Activated CD8-positive, alpha-beta memory T cell treated with anti-CD3 and anti-CD28 coated beads, Interleukin-2, amount 10 ng/mL, durations not matched to agents 7 days and 5 days (primary cell): Measurements from ENCODE around the gene PI4KB. TPM values are rescaled to one million over a fixed set of nuclear protein-coding genes. Genes with fewer than 3 reads are reported as not detected.
A peak's percentile ranks its signal among the peaks of the same experiment; 100 is the strongest.
"Not testable (repeated sequence)": the region's sequence is repeated elsewhere in the genome, so short reads cannot be mapped to it uniquely, and the experiment has no call there.

ENCODE experiments used
- ATAC-seq: fragments of 150-1000 bp; cut with Tn5 transposase; one replicate; pipeline ENCODE4 v1.10.0; 2021; ENCODE audit warnings: moderate library complexity
- CTCF ChIA-PET: fragments of 350-600 bp; sonication (Branson Sonifier 250); formaldehyde crosslinking; loops from one replicate; lab custom pipeline; 2021; ENCODE audit warnings: antibody characterized with exemption; lab: Charles Lee
- DNase-seq: peaks from one replicate; pipeline ENCODE4 v3.0.0-alpha.2; 2020
- H3K27ac Mint-ChIP-seq: one replicate; pipeline ENCODE4 v1.8.0; 2021; ENCODE audit warnings: mild to moderate bottlenecking, mixed read lengths
- H3K27me3 Mint-ChIP-seq: one replicate; pipeline ENCODE4 v1.8.0; 2021; ENCODE audit warnings: mixed read lengths
- H3K36me3 Mint-ChIP-seq: one replicate; pipeline ENCODE4 v1.8.0; 2021; ENCODE audit warnings: mild to moderate bottlenecking, mixed read lengths
- H3K4me1 Mint-ChIP-seq: one replicate; pipeline ENCODE4 v1.8.0; 2021; ENCODE audit warnings: mixed read lengths
- H3K4me3 Mint-ChIP-seq: one replicate; pipeline ENCODE4 v1.8.0; 2021; ENCODE audit warnings: mild to moderate bottlenecking, moderate library complexity, mixed read lengths
- H3K9me3 Mint-ChIP-seq: one replicate; pipeline ENCODE4 v1.8.0; 2022; ENCODE audit warnings: low read depth, mixed read lengths
- total RNA-seq, 2 experiments: library from RNA; stranded (reverse); gene quantifications; one replicate each; pipeline ENCODE4 v1.2.3, GENCODE V29; 2021

Gene PI4KB
- total RNA-seq, 2 experiments from 2014 or later = 68.5 to 73.9 TPM

DNA sequence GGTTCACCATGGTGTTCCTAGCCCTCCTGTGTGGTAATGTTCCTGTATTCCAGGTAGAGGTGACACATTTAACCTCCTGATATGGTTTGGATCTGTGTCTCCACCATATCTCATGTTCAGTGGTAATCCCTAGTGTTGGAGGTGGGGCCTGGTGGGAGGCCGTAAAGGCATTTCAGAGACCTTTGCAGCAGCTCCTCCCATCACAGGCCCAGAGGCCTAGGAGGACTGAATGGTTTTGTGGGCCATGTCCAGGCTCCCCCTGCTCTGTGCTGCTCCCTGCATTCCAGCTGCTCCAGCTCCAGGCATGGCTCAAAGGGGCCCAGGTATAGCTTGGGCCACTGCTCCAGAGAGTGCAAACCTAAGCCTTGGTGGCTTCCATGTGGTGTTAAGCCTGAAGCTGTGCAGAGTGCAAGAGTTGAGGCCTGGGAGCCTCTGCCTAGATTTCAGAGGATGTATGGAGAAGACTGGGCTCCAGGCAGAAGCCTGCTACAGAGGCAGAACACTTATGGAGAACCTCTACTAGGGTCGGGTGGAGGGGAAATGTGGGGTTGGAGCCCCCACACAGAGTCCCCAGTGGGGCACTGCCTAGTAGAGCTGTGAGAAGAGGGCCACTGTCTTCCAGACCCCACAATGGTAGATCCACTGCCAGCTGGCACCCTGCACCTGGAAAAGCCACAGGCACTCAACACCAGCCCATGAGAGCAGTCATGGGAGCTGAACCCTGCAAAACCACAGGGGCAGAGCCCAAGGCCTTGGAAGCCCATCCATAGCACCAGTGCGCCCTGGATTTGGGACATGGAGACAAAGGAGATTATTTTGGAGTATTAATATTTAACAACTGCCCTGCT is 35.3 kb upstream of the PI4KB start:
- H3K4me3 Mint-ChIP-seq = no peak overlapping the region
- H3K4me1 Mint-ChIP-seq = no peaks in the 10 kb centered on the region
- H3K27ac Mint-ChIP-seq = no peak overlapping the region
- CTCF ChIA-PET = no interaction called here
- H3K27me3 Mint-ChIP-seq = no peaks in the 10 kb centered on the region
- H3K36me3 Mint-ChIP-seq = peaks cover 8% of the 10 kb centered on the region
- peaks cover 13% of the 10 kb centered on the region for H3K9me3 Mint-ChIP-seq
- ATAC-seq = no peak
- no peak for DNase-seq

DNA sequence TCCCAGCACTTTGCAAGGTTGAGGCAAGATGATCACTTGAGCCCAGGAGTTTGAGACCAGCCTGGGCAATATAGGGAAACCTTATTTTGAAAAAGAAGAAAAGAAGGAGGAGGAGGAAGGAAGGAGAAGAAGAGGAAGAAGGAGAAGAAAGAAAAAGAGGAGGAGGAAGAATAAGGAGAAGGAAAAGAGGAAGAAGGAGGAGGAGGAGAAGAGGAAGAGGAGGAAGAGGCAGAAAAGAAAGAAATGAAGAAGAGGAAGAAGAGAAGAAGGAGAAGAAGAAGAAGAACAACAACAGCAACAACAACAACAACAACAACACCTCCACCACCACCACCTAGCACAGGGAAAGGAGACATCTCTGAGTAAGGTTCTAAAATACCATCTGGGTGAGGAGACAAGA is 34.7 kb upstream of the PI4KB start:
- Mint-ChIP-seq H3K27ac (no peak overlapping the region), H3K9me3 (peaks cover 13% of the 10 kb centered on the region), H3K4me3 (no peak overlapping the region), H3K27me3 (no peaks in the 10 kb centered on the region), H3K36me3 (peaks cover 8% of the 10 kb centered on the region), H3K4me1 (no peaks in the 10 kb centered on the region)
- DNase-seq (no peak), ATAC-seq (no peak)
- CTCF ChIA-PET = no interaction called here

DNA sequence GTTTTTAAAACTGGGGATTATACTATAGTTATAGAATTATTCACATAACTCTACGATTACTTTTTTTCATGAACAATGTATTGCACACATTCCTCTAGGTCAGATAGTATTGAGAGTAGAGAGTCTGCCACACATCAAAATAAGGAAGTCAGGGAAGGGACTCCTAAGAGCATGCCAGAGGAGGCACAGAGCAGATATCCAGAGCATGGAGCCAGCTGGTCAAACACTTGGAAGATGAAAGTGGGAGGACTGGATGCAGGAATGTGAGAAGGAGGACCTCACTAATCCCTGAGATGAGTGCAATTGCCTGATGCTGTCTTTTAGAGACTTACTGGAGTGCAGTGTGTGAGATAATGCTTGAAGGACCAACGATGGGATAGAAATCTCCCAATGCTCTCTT is 29.5 kb upstream of the PI4KB start:
- Mint-ChIP-seq H3K27me3 (peaks cover 3% of the 10 kb centered on the region), H3K27ac (no peak overlapping the region), H3K4me3 (no peak overlapping the region), H3K36me3 (peaks cover 8% of the 10 kb centered on the region), H3K9me3 (peaks cover 2% of the 10 kb centered on the region), H3K4me1 (no peaks in the 10 kb centered on the region)
- ATAC-seq = no peak
- CTCF ChIA-PET = no interaction called here
- no peak for DNase-seq

DNA sequence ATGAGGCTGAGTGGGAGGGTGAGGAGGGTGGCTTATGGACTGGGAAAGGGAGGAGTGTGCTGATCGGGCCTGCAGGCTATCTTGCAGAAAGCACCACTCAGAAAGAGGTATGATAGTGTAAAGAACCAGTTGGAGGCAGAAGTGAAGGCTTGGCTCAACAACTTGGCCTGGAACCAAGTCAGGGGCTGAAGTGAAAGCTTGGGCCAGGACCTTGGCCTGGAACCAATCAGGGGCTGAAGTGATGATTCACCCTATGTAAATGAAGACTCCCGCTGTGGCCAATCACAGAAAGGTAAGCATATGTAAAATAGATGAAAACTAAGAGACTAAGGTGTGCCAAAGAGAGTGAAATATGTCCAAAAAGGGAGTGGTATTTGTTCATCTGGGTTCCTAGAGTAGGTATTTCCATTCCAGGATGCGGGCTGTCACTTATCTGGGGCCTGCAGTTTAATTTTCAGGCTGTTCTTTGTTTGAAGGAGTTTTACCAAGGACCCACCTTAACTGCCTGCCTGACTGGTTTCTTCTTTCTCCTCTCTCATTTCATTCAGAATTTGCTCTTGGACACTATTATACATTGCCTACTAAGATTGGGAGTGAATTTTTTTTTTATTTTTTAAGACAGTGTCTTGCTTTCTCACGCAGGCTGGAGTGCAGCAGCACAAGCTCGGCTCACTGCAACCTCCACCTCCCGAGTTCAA is 25.0 kb upstream of the PI4KB start:
- H3K27ac Mint-ChIP-seq = no peak overlapping the region
- ATAC-seq = no peak
- CTCF ChIA-PET = interaction anchor here (0.5 to 3.7 kb wide), 3 partner anchors 12 to 372 kb away, joined by 3 to 26 read pairs (median 6); partner anchors contain the start of gene PSMB4

DNA sequence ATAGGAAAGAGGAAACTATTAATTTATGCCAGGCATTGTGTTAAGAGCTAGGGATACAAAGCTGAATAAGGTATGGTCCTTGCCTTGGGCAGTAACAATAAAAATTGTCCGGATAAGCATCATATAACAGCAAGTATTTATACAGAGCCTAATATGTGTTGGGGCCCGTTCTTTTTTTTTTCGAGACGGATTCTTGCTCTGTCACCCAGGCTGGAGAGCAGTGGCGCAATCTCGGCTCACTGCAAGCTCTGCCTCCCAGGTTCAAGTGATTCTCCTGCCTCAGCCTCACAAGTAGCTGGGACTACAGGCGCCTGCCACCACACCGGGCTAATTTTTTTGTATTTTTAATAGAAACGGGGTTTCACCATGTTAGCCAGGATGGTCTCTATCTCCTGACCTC is 23.1 kb upstream of the PI4KB start:
- Mint-ChIP-seq H3K36me3 (peaks cover 22% of the 10 kb centered on the region), H3K4me1 (peaks cover 24% of the 10 kb centered on the region)
- CTCF ChIA-PET = interaction anchor here (0.7 to 3.7 kb wide), 3 partner anchors 10 to 1354 kb away, joined by 3 to 26 read pairs (median 6); partner anchors contain the start of gene PSMB4
- not testable (repeated sequence) for H3K4me3 Mint-ChIP-seq, H3K27me3 Mint-ChIP-seq, ATAC-seq, H3K27ac Mint-ChIP-seq, DNase-seq, H3K9me3 Mint-ChIP-seq

More for the DNA sequence above, 25.0 kb upstream of the PI4KB start:
- H3K36me3 Mint-ChIP-seq = peaks cover 15% of the 10 kb centered on the region
- H3K4me3 Mint-ChIP-seq = no peak overlapping the region
- peaks cover 5% of the 10 kb centered on the region for H3K9me3 Mint-ChIP-seq
- H3K4me1 Mint-ChIP-seq = peaks cover 14% of the 10 kb centered on the region
- DNase-seq = no peak
- H3K27me3 Mint-ChIP-seq = peaks cover 3% of the 10 kb centered on the region

DNA sequence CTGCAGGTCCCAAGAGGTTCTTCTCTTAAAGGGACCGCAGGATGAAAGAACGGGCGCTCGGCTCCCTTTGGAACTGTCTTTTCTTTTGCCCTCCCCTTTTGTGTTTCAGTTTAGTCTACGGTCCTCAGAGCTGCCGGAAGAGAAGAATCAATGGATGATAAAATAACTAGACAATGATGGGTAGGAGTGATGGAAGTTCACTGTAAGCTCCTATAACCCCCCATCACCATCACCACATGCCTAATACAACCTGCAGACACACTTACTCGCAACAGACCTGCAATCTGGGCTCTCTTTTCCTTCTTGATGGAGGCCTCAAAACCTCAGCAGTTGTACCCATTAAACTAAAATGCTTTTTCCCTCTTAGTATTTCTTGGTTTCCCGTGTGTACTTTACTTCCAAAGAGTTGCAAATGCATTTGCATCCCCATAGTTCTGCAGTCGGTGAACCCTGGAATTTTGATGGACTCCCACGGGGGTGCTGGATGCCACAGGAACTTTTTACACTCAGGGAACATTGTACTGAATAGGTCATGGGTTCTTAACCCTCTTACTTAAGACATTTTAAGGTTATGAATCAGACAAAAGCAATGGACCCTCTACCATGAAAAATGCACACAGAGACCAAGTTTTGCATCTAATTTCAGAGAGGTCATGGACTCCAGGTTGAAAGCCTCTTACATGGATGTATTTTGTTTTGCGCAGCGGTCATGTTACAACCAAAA is 20.5 kb upstream of the PI4KB start:
- Mint-ChIP-seq H3K36me3 (peaks cover 42% of the 10 kb centered on the region), H3K4me3 (peak overlapping the region; percentile 95), H3K9me3 (peaks cover 5% of the 10 kb centered on the region), H3K27me3 (no peaks in the 10 kb centered on the region), H3K27ac (peak overlapping the region; percentile 92), H3K4me1 (peaks cover 42% of the 10 kb centered on the region)
- DNase-seq (no peak), ATAC-seq (no peak)
- CTCF ChIA-PET = interaction anchor here (0.8 to 1.4 kb wide), 4 partner anchors 27 to 489 kb away, joined by 3 to 4 read pairs (median 3); no protein-coding TSS in a partner anchor

DNA sequence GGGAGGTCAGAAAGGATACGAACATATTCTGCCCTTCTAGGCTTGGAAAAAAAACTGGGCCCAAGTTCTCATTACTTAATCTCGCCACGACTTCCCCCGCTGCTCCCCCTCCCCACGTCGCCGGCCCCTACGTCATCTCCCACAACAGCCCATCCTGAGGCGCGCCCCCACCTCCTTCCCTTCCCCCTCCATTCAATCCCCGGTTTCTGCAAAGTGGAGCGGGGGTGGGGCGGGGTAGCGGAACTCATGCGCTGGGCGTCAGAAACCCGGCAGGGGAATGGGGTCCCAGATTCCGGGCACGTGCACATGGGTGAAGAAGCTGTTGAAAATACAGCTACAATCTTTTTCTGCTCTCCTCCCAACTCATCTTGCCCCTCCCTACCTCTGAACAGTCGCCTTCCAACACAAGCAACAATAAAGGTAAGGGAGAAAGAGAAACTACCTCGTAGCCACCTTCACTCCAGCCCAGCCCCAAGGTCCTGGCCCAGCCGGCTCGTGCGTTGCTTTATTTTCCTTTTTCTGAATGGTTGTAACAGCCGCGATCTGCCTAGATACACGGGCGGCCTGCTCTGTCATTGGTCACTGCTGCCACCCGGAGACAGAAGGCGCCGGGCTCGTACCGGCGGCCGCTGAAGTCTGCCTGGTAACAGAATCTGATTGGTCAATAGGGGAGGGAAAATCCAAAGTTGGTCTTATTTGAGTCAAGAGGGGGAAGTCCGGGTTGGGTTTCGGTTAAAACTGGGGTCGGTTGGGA is 19.7 kb upstream of the PI4KB start, which contains the start of gene RFX5:
Gene RFX5 (minus strand): TSS at position 484 of the 754 bp plus-strand sequence. CDS start 932 bp downstream, outside the sequence.
- Mint-ChIP-seq H3K27ac (peak within 1 kb of the TSS; percentile 92), H3K4me3 (peak within 1 kb of the TSS; percentile 95), H3K4me1 (peaks cover 42% of the 10 kb centered on the region), H3K9me3 (peaks cover 3% of the 10 kb centered on the region), H3K36me3 (peaks cover 41% of the 10 kb centered on the region), H3K27me3 (no peaks in the 10 kb centered on the region)
- ATAC-seq (peak; percentile 97), DNase-seq (peak; percentile 98)
- CTCF ChIA-PET = interaction anchor here (0.8 to 1.4 kb wide), 3 partner anchors 28 to 490 kb away, joined by 3 read pairs; no protein-coding TSS in a partner anchor

DNA sequence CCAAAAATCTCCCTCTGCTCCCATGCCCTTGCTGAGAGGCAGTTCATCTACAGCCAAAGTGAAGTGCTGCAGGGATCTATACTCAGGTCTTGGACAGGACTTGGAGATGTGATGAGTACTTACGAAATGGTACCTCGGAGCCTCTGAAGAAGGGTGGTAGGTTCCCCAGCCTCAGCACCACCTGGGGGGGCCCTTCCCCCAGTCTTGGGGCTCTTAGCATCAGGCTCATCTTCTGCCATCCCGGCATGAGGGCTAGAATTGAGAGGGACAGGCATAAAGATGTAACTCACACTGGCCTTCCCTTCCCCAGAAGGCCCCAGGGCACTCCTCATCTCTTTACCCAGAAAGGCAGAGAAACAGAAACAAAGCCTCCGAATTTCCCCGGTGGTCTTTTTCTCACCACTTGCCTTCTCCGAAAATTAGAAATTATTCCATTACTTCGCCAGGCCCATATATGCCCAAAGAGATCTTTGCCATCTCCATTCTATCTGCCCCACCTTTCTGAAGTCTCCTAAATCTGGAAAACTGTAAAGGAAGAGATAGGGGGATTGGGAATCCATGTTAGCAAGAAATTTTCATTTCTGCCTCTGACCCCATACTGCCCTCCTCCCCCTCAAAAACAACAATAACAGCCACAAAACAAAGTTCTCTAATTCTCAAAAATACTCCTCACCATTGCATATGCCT is 19.0 kb upstream of the PI4KB start:
- H3K4me3 Mint-ChIP-seq = peak overlapping the region; percentile 95
- H3K9me3 Mint-ChIP-seq = peaks cover 3% of the 10 kb centered on the region
- ATAC-seq (no peak), DNase-seq (peak; percentile 52)
- no peaks in the 10 kb centered on the region for H3K27me3 Mint-ChIP-seq
- CTCF ChIA-PET = interaction anchor here (1.4 kb wide), 2 partner anchors 29 to 65 kb away, joined by 3 to 6 read pairs; no protein-coding TSS in a partner anchor
- H3K36me3 Mint-ChIP-seq = peaks cover 42% of the 10 kb centered on the region
- peak overlapping the region; percentile 92 for H3K27ac Mint-ChIP-seq
- peaks cover 42% of the 10 kb centered on the region for H3K4me1 Mint-ChIP-seq

DNA sequence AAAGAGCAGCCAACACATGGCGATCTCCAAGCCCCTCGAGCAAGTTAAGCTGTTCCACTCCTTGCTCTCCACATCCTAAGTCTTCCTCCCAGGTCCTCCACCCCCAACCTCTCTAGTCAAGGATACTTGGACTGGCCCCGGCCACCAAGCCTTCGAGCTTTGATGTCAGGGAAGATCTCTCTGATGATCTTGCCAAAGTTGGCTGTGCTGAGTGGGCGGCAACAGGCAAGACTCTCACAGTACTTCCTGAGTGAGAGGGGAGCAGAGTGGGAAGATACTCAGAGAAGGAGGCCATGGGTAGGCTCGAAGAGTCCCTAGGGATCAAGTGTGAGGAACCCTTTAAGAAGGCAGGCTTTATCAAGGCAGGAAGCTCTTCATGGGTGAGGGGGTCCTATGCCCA is 17.1 kb upstream of the PI4KB start:
- Mint-ChIP-seq H3K4me1 (peaks cover 50% of the 10 kb centered on the region), H3K4me3 (no peak overlapping the region), H3K27me3 (no peaks in the 10 kb centered on the region), H3K9me3 (no peaks in the 10 kb centered on the region), H3K36me3 (peaks cover 40% of the 10 kb centered on the region), H3K27ac (peak overlapping the region; percentile 53)
- no peak for DNase-seq
- CTCF ChIA-PET = interaction anchor here (1.1 to 8.4 kb wide), 3 partner anchors 11 to 41 kb away, joined by 3 to 122 read pairs (median 15); partner anchors contain the start of gene PI4KB
- no peak for ATAC-seq

DNA sequence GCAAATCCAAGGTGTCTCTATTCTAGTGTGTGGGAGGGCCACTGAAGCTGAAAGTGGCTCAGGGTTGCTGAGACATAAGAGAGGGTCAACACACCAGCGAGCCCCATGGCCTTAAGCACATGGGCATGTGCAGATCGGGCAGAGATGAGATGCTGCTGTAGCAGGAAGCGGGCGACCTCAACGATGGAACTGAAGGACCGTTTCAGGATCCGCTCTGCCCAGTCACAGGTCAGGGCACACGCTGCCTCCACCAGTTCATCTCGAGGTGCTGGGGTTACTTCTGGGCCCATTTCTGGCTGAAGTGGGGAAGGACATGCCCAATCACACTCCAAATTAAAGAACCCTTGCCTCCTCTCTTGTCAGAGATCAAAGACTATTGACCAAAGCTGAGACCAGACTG is 16.4 kb upstream of the PI4KB start:
- ATAC-seq (no peak), DNase-seq (no peak)
- CTCF ChIA-PET = interaction anchor here (1.1 to 8.4 kb wide), 3 partner anchors 11 to 40 kb away, joined by 3 to 122 read pairs (median 15); partner anchors contain the start of gene PI4KB
- no peaks in the 10 kb centered on the region for H3K27me3 Mint-ChIP-seq
- peaks cover 49% of the 10 kb centered on the region for H3K4me1 Mint-ChIP-seq
- H3K36me3 Mint-ChIP-seq = peaks cover 40% of the 10 kb centered on the region
- peak overlapping the region; percentile 53 for H3K27ac Mint-ChIP-seq
- no peak overlapping the region for H3K4me3 Mint-ChIP-seq
- H3K9me3 Mint-ChIP-seq = no peaks in the 10 kb centered on the region

DNA sequence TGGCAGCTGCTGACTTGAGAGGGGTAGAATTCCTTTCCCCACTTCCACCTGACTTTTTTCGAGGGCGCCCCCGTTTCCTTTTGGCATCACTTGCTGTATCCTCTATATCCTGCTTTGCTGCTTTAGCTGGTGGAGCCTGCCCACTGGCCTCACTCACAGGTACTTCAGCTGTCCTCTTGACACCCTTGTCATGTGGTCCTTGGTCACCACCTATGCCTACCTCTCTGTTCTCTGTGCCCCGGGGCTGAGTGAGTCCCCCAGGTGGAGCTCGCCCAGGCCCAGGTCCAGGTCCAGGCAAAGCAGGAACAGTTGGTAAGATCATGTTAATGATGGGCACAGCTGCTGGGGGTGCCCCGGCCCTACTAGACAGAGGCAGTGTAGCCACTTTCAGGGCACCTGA is 15.4 kb upstream of the PI4KB start:
- Mint-ChIP-seq H3K9me3 (no peaks in the 10 kb centered on the region), H3K27ac (no peak overlapping the region), H3K4me3 (no peak overlapping the region), H3K36me3 (peaks cover 36% of the 10 kb centered on the region), H3K27me3 (no peaks in the 10 kb centered on the region), H3K4me1 (peaks cover 40% of the 10 kb centered on the region)
- ATAC-seq (no peak), DNase-seq (no peak)
- CTCF ChIA-PET = interaction anchor here (0.9 to 8.4 kb wide), 3 partner anchors 15 to 39 kb away, joined by 3 to 122 read pairs (median 3); partner anchors contain the start of gene PI4KB
